ENCODE measurements around the gene ACD. TPM values are rescaled to one million over a fixed set of nuclear protein-coding genes. Genes with fewer than 3 reads are reported as not detected.

ACD gene
- total RNA-seq, 1 donor from 2014 or later: 27.1 TPM

- peaks cover 20% of the 10 kb centered on the region for H3K27me3 Mint-ChIP-seq (ENCODE audit: unreplicated experiment)
- H3K4me3 Mint-ChIP-seq (ENCODE audit: unreplicated experiment): peak overlapping the region; percentile 67
- TF ChIP-seq CTCF (IDR thresholded peaks at IDR 0.05; ENCODE audit: unreplicated experiment): no peak
- DNase-seq (ENCODE audit: low spot score): no peak
- no peak overlapping the region for H3K27ac Mint-ChIP-seq (ENCODE audit: unreplicated experiment)
- H3K9me3 Mint-ChIP-seq (ENCODE audit: unreplicated experiment): no peaks in the 10 kb centered on the region
- H3K4me1 Mint-ChIP-seq (ENCODE audit: unreplicated experiment): peaks cover 11% of the 10 kb centered on the region
- H3K36me3 Mint-ChIP-seq (ENCODE audit: low read depth, unreplicated experiment): peaks cover 11% of the 10 kb centered on the region
Measured at GRCh38 chr16:67665598-67665997, 5.5 kb upstream of the ACD start.

DNA sequence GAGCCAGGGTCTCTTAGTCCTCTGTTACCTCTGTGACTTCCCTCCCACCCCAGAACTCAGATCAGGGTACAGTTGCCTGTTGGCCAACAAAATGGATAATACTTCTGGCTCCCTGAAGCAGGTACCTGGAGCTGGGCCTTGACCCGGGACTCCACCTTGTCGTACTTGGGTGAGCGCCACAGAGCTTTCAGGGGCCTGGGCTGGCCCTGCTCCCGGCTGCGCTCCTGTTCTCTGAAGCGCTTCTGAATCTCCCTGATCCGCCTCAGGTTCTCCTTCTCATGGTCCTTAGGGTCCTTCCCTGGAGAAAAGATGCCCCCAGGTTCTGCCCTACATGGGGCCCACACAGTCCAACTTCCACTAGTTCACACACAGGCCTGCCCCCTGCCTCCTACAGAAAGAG lies 4.8 kb upstream of the ACD start:
- peak overlapping the region; percentile 77 for H3K4me3 Mint-ChIP-seq (ENCODE audit: unreplicated experiment)

GRCh38 chr16:67664258-67664657 lies 4.2 kb upstream of the ACD start:
- peaks cover 8% of the 10 kb centered on the region for H3K4me1 Mint-ChIP-seq (ENCODE audit: unreplicated experiment)
- TF ChIP-seq CTCF (IDR thresholded peaks at IDR 0.05; ENCODE audit: unreplicated experiment): no peak
- DNase-seq (ENCODE audit: low spot score): no peak
- peaks cover 18% of the 10 kb centered on the region for H3K27me3 Mint-ChIP-seq (ENCODE audit: unreplicated experiment)
- peak overlapping the region; percentile 79 for H3K4me3 Mint-ChIP-seq (ENCODE audit: unreplicated experiment)
- no peaks in the 10 kb centered on the region for H3K9me3 Mint-ChIP-seq (ENCODE audit: unreplicated experiment)
- peaks cover 11% of the 10 kb centered on the region for H3K36me3 Mint-ChIP-seq (ENCODE audit: low read depth, unreplicated experiment)
- H3K27ac Mint-ChIP-seq (ENCODE audit: unreplicated experiment): no peak overlapping the region

More for the DNA sequence above, 4.8 kb upstream of the ACD start:
- DNase-seq (ENCODE audit: low spot score): no peak
- Mint-ChIP-seq H3K27me3 (ENCODE audit: unreplicated experiment) (peaks cover 23% of the 10 kb centered on the region), H3K4me1 (ENCODE audit: unreplicated experiment) (peaks cover 9% of the 10 kb centered on the region), H3K36me3 (ENCODE audit: low read depth, unreplicated experiment) (peaks cover 11% of the 10 kb centered on the region), H3K9me3 (ENCODE audit: unreplicated experiment) (no peaks in the 10 kb centered on the region), H3K27ac (ENCODE audit: unreplicated experiment) (peak overlapping the region; percentile 64)
- TF ChIP-seq CTCF (IDR thresholded peaks at IDR 0.05; ENCODE audit: unreplicated experiment): no peak

GRCh38 chr16:67663877-67664222 lies 3.8 kb upstream of the ACD start:
- no peaks in the 10 kb centered on the region for H3K9me3 Mint-ChIP-seq (ENCODE audit: unreplicated experiment)
- no peak for DNase-seq (ENCODE audit: low spot score)
- peaks cover 8% of the 10 kb centered on the region for H3K4me1 Mint-ChIP-seq (ENCODE audit: unreplicated experiment)
- H3K4me3 Mint-ChIP-seq (ENCODE audit: unreplicated experiment): peak overlapping the region; percentile 79
- no peak overlapping the region for H3K27ac Mint-ChIP-seq (ENCODE audit: unreplicated experiment)
- peaks cover 21% of the 10 kb centered on the region for H3K27me3 Mint-ChIP-seq (ENCODE audit: unreplicated experiment)
- no peak for TF ChIP-seq CTCF (IDR thresholded peaks at IDR 0.05; ENCODE audit: unreplicated experiment)
- peaks cover 11% of the 10 kb centered on the region for H3K36me3 Mint-ChIP-seq (ENCODE audit: low read depth, unreplicated experiment)

DNA sequence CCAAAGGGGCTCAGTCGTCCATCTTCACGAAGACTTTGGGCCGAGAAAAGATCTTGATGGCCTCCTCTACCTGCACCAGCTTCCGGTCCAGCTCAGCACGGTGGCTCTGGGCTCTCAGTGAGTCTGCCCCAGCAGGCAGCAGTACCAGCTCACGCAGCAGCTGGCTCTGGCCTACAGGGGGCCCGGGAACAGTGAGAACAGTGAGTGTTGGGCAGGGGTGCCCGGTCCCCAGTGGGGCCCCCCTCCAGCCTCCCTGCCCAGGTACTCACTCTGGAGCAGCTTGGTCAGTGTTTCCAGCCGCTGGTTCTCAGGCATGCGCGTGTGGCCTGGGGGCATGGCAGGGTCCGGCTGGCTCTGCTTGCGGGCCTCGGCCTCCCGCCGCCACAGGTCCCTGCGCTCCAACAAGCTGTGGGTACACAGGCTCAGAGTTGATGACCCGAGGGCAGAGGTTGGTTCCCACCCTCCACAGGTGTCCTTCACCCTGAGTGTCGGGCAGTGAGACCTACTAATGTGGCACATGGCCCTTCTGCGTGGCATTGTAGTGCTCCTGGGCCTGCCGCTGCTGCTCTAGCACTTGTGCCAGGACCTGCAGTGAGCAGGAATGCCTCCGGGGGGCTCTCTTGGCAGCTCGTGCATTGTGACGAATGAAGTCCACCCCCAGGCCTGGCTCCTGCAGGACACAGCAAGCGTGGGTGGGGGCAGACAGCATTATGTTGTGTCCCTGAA lies 3.3 kb upstream of the ACD start:
- peaks cover 7% of the 10 kb centered on the region for H3K36me3 Mint-ChIP-seq (ENCODE audit: low read depth, unreplicated experiment)
- peaks cover 8% of the 10 kb centered on the region for H3K4me1 Mint-ChIP-seq (ENCODE audit: unreplicated experiment)
- TF ChIP-seq CTCF (IDR thresholded peaks at IDR 0.05; ENCODE audit: unreplicated experiment): peak; percentile 49
- no peak overlapping the region for H3K4me3 Mint-ChIP-seq (ENCODE audit: unreplicated experiment)
- H3K9me3 Mint-ChIP-seq (ENCODE audit: unreplicated experiment): no peaks in the 10 kb centered on the region
- H3K27me3 Mint-ChIP-seq (ENCODE audit: unreplicated experiment): peaks cover 21% of the 10 kb centered on the region
- peak; percentile 71 for DNase-seq (ENCODE audit: low spot score)
- no peak overlapping the region for H3K27ac Mint-ChIP-seq (ENCODE audit: unreplicated experiment)

Measured in endothelial cell (in vitro differentiated cells).